DMS153 treated with DMSO at 0.1 percent for 48 hours (cell line): Measurements from ENCODE around the gene PIGP.
"Not testable (repeated sequence)": the region's sequence is repeated elsewhere in the genome, so short reads cannot be mapped to it uniquely, and the experiment has no call there.

Experiments used
- DNase-seq: peaks from one replicate; lab custom pipeline; 2025; ENCODE audit not compliant: unreplicated experiment; lab: John Stamatoyannopoulos, UW

Gene PIGP

GRCh38 chr21:37076087-37076850 is 3.4 kb upstream of the PIGP start:
- no peak for DNase-seq

GRCh38 chr21:37075214-37075770 is 2.4 kb upstream of the PIGP start:
- no peak for DNase-seq

DNA sequence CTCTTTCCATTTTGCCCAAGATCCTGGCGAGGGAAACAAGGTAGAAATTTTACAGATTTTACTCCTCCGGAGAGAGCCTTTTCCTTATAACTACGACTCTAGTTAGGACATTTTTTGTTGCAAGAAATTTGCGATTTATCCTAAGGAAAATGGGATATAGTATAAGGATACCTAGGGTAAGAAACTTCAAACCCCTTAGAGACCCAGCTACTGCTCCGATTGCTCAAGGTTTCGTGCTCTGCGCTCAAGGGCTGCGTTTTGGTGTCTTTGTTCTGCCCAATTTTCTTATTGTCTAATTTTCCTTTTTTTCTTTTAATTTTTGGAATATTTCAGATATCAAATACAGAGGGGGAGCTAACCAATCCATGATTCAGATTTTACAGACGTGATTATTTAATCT is 1.7 kb upstream of the PIGP start:
- no peak for DNase-seq

DNA sequence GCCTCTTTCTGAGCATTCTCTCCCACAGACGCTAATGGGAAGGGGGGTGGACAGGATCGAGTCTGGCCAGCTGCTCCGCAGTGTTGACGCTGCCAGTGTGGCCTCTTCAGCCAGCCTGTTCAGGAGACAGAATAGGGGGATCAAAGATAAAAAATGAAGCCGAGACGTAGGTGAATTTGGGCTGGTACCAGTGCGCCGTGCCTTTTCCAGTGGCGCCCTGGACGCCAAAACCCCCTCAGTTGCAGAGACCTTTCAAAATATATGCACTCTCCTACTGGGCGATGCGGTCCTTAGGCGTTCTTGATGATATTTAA is 1.3 kb upstream of the PIGP start:
- peak; percentile 20 for DNase-seq

DNA sequence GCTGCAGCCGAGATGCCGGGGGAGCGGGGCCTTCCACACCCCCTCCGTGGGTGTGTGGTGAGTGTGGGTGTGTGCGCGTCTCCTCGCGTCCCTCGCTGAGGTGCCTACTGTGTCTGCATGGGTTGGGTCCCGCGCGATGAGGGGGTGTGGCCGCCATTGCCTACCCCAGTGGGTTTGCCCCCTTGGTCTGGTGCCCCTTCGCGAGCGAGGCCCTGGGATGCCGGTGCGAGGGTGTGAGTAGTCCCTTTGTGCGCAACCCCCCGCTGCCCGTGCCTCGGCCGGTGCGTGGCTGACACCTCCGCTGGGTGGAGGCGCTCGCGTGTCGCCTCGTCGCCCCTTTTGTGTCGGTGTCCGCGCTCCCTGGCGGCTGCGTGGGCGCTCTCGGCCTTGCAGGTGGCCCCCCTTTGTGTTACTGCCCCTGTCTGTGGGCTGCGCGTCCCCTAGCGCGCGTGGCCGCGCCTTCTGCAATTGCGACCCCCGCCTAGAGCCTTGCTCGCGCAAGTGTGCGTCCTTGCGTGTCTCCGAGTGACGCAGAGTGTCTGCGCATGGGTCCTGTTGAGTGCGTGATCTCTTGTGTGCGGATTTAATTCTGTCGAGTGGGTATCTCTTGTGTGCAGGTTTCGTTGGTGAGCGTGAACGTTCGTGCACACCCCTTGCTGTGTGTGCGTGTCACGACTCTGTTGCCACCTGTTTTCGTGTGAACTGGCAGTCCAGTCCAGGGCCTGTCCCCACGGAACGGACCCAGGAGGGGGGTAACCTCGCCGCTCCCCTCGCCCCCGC is 736 bp upstream of the PIGP start:
- no peak for DNase-seq

- peak; percentile 67 for DNase-seq
Observed at GRCh38 chr21:37072274-37072987, 440 bp downstream of the PIGP start.

GRCh38 chr21:37071561-37072273 is 1.2 kb downstream of the PIGP start:
- no peak for DNase-seq

DNA sequence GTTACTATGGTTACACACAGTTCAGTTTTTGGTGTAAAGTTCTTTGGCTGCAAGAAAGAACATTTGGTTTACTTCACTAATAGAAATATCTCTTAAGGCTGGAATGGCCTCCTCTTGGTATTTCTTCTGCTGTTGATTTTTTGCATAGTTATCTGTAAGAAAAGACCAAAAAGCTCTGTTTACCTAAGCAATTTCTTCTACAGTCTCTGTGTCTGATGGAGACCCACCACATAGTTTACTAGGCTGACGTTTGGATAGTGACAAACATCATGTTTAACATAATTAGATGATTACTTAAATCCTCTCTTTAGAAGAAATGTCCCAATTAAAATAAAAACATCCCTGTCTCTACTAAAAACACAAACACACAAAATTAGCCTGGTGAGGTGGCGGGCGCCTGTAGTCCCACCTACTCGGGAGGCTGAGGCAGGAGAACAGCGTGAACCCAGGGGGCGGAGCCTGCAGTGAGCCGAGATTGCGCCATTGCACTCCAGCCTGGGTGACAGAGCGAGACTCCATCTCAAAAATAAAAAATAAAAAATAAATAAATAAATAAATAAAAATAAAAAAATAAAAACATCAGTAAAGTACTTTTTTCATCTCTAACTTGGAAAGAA is 7.2 kb downstream of the PIGP start:
- no peak for DNase-seq

- DNase-seq = no peak
Observed at GRCh38 chr21:37064841-37065240, 8.0 kb downstream of the PIGP start.

GRCh38 chr21:37063433-37063832 is 9.4 kb downstream of the PIGP start:
- DNase-seq = no peak

GRCh38 chr21:37062593-37062935 is 10.3 kb downstream of the PIGP start:
- no peak for DNase-seq

GRCh38 chr21:37061926-37062592 is 10.8 kb downstream of the PIGP start:
- DNase-seq = no peak

DNA sequence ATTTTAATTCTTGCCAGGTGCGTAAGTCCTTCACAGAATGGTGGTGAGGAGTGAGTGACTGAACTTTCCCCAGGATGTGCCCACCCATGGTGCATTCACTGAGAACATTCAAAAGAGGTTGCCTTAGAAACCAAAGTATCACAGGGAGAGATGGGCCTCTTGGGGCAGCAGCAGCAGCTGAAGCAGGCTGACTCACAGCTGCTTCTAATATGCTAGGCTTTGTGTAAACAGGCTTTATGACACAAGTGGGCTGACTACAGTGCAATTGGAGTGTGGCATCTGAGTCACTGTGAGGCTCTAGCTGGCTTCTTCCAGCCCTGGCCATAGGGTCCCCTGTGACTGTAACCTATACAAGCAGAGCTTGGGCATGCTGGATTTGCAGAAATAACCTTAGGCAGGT is 12.6 kb downstream of the PIGP start:
- peak; percentile 94 for DNase-seq

GRCh38 chr21:37059181-37059580 is 13.7 kb downstream of the PIGP start:
- DNase-seq = no peak

- no peak for DNase-seq
Observed at GRCh38 chr21:37058261-37058660, 14.6 kb downstream of the PIGP start.

GRCh38 chr21:37057614-37058013 is 15.3 kb downstream of the PIGP start:
- no peak for DNase-seq

DNA sequence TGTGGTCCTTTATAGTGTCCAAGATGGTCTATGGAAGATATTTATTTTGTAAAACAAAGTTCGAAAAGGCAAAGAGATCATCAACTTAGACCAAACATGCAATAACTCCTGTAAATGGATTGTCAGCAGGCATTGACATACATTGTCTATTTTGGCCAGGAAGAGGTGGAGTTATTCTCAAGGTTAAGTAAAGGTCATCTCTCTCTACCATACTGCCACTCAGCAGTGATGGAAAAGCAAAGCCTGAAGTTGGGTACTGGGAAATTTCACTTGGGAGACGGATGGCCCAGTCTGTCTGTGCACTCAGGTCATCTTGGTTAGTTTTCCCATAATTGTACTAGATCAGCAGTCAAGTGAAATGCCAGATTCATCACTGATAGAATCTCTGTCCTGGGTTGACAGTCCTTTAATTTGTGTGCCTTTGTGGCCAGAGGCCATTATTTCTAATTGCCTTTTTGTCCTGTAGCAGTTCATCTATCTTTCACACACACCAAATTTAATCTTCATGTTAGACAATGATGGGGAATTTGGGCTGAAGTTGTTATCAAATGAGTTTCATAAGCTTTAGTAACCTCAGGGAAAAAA is 17.5 kb downstream of the PIGP start:
- no peak for DNase-seq

DNA sequence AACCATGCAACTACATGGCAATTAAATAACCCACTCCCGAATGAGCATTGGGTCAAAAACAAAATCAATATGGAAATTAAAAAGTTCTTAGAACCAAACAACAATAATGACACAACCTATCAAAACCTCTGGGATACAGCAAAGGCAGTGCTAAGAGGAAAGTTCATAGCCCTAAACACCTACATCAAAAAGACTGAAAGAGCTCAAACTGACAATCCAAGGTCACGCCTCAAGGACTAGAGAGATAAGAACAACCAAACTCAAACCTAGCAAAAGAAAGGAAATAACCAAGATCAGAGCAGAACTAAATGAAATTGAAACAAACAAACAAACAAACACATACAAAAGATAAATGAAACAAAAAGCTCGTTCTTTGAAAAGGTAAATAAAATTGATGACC is 23.1 kb downstream of the PIGP start:
- not testable (repeated sequence) for DNase-seq

- peak; percentile 25 for DNase-seq
Observed at GRCh38 chr21:37047079-37047478, 25.8 kb downstream of the PIGP start.

DNA sequence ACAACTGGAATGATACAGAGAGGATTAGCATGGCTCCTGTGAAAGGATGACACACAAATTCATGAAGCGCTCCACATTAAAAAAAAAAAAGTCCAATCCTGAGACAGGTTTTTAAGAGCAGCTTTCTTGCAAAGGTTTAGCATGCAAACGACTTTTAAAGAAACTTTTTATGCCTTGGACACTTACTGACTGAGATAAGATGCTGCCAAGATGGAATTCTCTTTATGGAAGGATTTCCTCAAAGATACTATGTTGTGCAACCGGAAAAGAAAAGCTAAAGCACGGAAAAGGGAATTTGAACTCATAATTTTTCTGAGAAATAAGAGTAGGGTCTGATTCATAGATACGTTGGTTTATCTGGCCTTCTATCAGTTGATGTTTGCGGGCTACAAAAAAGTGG is 27.3 kb downstream of the PIGP start:
- no peak for DNase-seq
